ENCODE data around the gene MMRN2. TPM values are rescaled to one million over a fixed set of nuclear protein-coding genes. Genes with fewer than 3 reads are reported as not detected.
"Not testable (repeated sequence)": the region's sequence is repeated elsewhere in the genome, so short reads cannot be mapped to it uniquely, and the experiment has no call there.

Gene MMRN2
- total and polyA plus RNA-seq, 2 of the 8 experiments (the other 6 are each of a cell fraction or from before 2014, with no cell fraction given) = 1.2 TPM

DNA sequence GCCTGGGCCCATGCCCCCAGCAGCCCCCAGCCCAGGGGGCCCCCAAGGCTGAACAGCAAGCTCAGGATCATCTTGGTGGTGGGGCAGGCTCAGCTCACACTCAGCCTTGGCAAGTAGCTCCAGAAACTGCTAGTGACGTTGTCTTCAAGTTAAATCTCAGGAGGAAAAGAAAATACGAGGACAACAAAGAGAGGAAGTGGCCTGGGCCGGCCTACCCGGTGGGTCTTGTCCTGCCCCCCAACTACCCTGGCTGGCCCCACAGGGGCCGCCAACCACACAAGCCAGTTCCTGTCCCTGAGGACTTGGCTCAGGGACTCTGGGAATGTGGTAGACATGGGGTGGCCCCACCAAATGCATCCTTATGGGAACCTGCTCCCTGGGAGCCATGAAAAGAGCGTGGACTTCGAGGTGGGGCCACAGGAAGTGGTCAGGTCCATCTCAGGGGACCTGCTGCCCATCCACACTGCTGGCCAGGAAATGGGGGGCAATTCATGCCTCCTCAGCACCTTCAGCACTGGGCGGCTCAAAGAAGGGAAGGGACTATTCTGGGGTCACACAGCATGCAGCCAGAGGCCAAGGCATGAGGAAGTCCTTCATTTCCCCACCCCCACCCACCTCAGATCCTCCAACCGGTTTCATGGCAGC, at the start of gene MMRN2 (continued):
- TF ChIP-seq CTCF (IDR thresholded peaks at IDR 0.05; ENCODE audit: control extremely low read depth in 1 of 3, insufficient read depth in 1 of 3, low read depth in 1 of 3, low read length in 3 of 3) (no peak), RBBP5 (IDR thresholded peaks at IDR 0.05; ENCODE audit: borderline replicate concordance, low read depth, low read length) (no peak), TAF1 (IDR thresholded peaks at IDR 0.05; ENCODE audit: low read depth, low read length) (no peak), SIX5 (IDR thresholded peaks at IDR 0.05; ENCODE audit: low read depth, low read length) (no peak), HDAC6 (IDR thresholded peaks at IDR 0.05; ENCODE audit: low read depth, low read length) (no peak), RFX5 (IDR thresholded peaks at IDR 0.05; ENCODE audit: borderline replicate concordance, low read depth, low read length) (no peak), CHD2 (IDR thresholded peaks at IDR 0.05; ENCODE audit: low read length) (no peak), TBP (IDR thresholded peaks at IDR 0.05; ENCODE audit: low read depth, low read length) (no peak), SP1 (IDR thresholded peaks at IDR 0.05; ENCODE audit: low read depth, low read length) (no peak)

GRCh38 chr10:87007124-87007523, 49.7 kb upstream of the MMRN2 start:
- H3K56ac ChIP-seq (replicated peaks; ENCODE audit: insufficient read length, low read depth, low read length); H3K79me1 ChIP-seq (ENCODE audit: low read depth, low read length); H3K4ac ChIP-seq (replicated peaks; ENCODE audit: insufficient read length, low read depth, low read length); H2BK120ac ChIP-seq (replicated peaks; ENCODE audit: low read depth, low read length); H3K4me1 ChIP-seq (replicated peaks in 1 of 4; ENCODE audit: control insufficient read depth in 3 of 4, insufficient read depth in 4 of 4, low read length in 3 of 4); H3K27ac ChIP-seq (ENCODE audit: low read depth, low read length); H3K79me2 ChIP-seq (ENCODE audit: control insufficient read depth in 1 of 2, insufficient read depth in 2 of 2, low read length in 2 of 2); H2BK15ac ChIP-seq (ENCODE audit: low read length); POLR2A ChIA-PET (ENCODE audit: partially characterized antibody); H3K4me3 ChIP-seq (ENCODE audit: extremely low read depth in 1 of 4, insufficient read depth in 2 of 4, low read depth in 3 of 4, low read length in 4 of 4); DNase-seq (ENCODE audit: low read depth in 1 of 2, low spot score in 2 of 2); H3K23ac ChIP-seq (ENCODE audit: insufficient read length); H2AFZ ChIP-seq (ENCODE audit: low read length); CTCF ChIA-PET (ENCODE audit: partially characterized antibody); H3K18ac ChIP-seq (ENCODE audit: extremely low read depth, low read length); H3K14ac ChIP-seq (ENCODE audit: insufficient read length); H2BK20ac ChIP-seq (ENCODE audit: low read length); H4K8ac ChIP-seq (ENCODE audit: extremely low read depth, insufficient read depth, low read length); H4K91ac ChIP-seq (replicated peaks; ENCODE audit: insufficient read length, low read length); FAIRE-seq; H3K36me3 ChIP-seq (ENCODE audit: control insufficient read depth in 2 of 4, insufficient read depth in 4 of 4, low read length in 3 of 4); H3K27me3 ChIP-seq (replicated peaks in 1 of 4; ENCODE audit: control insufficient read depth in 3 of 4, extremely low read depth in 1 of 4, insufficient read depth in 3 of 4, low read length in 3 of 4); H3K9me3 ChIP-seq (ENCODE audit: insufficient read depth in 2 of 2, low read depth in 1 of 2, low read length in 1 of 2); H3K4me2 ChIP-seq (ENCODE audit: insufficient read depth in 1 of 2, low read depth in 2 of 2, low read length in 2 of 2); H4K5ac ChIP-seq (ENCODE audit: insufficient read length, low read depth, low read length); H2BK5ac ChIP-seq (ENCODE audit: low read depth, low read length); H3K9ac ChIP-seq (replicated peaks in 1 of 4; ENCODE audit: extremely low read depth in 1 of 4, low read depth in 3 of 4, low read length in 3 of 4); H3K23me2 ChIP-seq (ENCODE audit: low read depth, low read length); H2BK12ac ChIP-seq (ENCODE audit: low read depth, low read length); H4K20me1 ChIP-seq (replicated peaks in 1 of 2; ENCODE audit: control insufficient read depth in 1 of 2, insufficient read depth in 2 of 2, low read length in 2 of 2); H2AK5ac ChIP-seq (ENCODE audit: low read depth, low read length): not testable (repeated sequence)
- 100% methylated on average over 1 of the region's 1 CpG; no CpG with 5 or more reads in 1 of the 2 experiments for WGBS, 2 experiments (ENCODE audit: extremely low coverage in 1 of 2, insufficient coverage in 1 of 2, insufficient read length in 1 of 2, insufficient replicate concordance in 2 of 2, low coverage in 1 of 2, low lambda C conversion rate in 2 of 2, missing lambda C conversion rate in 1 of 2)
